GM06990 (cell line): Measurements from ENCODE around the gene MRGPRE.

ENCODE experiments used
- DNase-seq: peaks from one replicate; pipeline ENCODE4 v3.0.0-alpha.2; 2011; ENCODE audit not compliant: insufficient read length; ENCODE audit errors: extremely low read depth
- H3K27me3 ChIP-seq: replicated peaks from 2 replicates; pipeline ENCODE4 v1.6.0; 2011; ENCODE audit warnings: low read length; ENCODE audit not compliant: control insufficient read depth, insufficient read depth
- H3K36me3 ChIP-seq: 2 replicates; pipeline ENCODE4 v1.5.1; 2011; ENCODE audit warnings: low read length; ENCODE audit not compliant: control insufficient read depth, insufficient read depth
- H3K4me3 ChIP-seq: replicated peaks from 2 replicates; pipeline ENCODE4 v1.5.1; 2011; ENCODE audit warnings: low read depth, mild to moderate bottlenecking, control low read depth, low read length
- TF ChIP-seq, protein P1 (sequence below): IDR thresholded peaks from 2 replicates; pipeline ENCODE4 v1.5.1; 2011; ENCODE audit warnings: low read length, control low read depth, mild to moderate bottlenecking, inconsistent platforms; ENCODE audit not compliant: insufficient read depth, poor library complexity, severe bottlenecking

The MRGPRE gene

GRCh38 chr11:3214420-3214699, 17.9 kb downstream of the MRGPRE start:
- Histone ChIP-seq H3K4me3 (no peak overlapping the region), H3K27me3 (no peaks in the 10 kb centered on the region; the same call in 1 of the 2 replicates), H3K36me3 (no peaks in the 10 kb centered on the region)
- TF ChIP-seq, protein P1, sequence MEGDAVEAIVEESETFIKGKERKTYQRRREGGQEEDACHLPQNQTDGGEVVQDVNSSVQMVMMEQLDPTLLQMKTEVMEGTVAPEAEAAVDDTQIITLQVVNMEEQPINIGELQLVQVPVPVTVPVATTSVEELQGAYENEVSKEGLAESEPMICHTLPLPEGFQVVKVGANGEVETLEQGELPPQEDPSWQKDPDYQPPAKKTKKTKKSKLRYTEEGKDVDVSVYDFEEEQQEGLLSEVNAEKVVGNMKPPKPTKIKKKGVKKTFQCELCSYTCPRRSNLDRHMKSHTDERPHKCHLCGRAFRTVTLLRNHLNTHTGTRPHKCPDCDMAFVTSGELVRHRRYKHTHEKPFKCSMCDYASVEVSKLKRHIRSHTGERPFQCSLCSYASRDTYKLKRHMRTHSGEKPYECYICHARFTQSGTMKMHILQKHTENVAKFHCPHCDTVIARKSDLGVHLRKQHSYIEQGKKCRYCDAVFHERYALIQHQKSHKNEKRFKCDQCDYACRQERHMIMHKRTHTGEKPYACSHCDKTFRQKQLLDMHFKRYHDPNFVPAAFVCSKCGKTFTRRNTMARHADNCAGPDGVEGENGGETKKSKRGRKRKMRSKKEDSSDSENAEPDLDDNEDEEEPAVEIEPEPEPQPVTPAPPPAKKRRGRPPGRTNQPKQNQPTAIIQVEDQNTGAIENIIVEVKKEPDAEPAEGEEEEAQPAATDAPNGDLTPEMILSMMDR: no peak
- DNase-seq: no peak

- TF ChIP-seq, protein P1: no peak
- Histone ChIP-seq H3K36me3 (no peaks in the 10 kb centered on the region), H3K4me3 (no peak overlapping the region), H3K27me3 (no peaks in the 10 kb centered on the region; the same call in 1 of the 2 replicates)
- no peak for DNase-seq
Observed at GRCh38 chr11:3213659-3214419, 18.4 kb downstream of the MRGPRE start.

DNA sequence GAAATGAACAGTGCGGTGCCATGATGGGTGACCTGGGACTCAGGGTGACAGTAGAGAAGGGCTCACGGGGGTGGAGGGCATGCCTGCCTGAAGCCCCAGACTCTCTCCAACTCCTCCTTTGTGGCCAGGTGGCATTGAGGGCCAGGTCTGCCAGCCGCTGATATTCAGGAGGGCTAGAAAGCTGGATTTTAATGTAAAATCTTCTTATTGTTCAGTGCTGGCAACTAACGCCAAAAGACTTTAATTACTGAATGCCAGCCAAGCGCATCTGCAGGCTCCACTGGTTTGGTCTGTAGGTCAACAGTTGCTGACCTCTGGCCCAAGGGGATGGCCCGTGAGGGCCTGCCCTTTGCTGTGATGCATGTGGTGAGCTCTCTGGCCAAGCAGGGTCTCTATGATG, 23.9 kb downstream of the MRGPRE start:
- H3K36me3 ChIP-seq: no peaks in the 10 kb centered on the region
- no peak for DNase-seq
- TF ChIP-seq, protein P1: no peak
- no peaks in the 10 kb centered on the region; the same call in 1 of the 2 replicates for H3K27me3 ChIP-seq
- no peak overlapping the region for H3K4me3 ChIP-seq

DNA sequence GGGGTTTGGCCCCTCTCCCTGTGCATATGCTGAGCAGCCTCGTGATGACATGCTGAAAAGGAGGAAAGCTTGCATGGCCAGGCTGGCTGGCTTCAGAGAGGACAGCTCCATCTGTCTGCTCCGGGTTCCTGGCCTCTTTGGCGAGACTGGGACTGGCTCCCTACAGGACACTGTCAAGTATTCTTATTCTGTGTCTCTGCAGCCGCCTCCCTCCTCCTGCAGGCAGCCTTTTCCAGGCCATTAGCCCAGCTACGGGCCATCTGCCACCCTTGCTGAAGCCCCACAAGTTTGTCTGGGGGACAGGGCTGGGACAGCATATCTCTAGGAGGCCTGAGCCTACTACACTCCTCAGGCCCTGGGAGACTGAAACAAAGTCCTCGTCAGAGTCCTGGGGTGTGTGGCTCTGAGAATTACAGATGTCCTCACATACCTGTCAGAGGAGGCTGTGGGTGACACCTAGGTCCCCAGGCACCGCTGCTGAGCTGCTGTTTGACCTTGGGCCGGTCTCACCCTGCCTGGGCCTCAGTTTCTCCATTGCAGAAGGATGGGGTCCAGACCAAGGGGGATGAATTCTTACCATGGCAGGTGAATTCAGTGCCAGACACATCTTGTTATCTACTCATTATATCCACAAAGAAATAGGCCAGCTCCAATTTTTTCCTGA, 24.6 kb downstream of the MRGPRE start:
- no peaks in the 10 kb centered on the region; the same call in 1 of the 2 replicates for H3K27me3 ChIP-seq
- no peak for DNase-seq
- no peak overlapping the region for H3K4me3 ChIP-seq
- H3K36me3 ChIP-seq: no peaks in the 10 kb centered on the region
- TF ChIP-seq, protein P1: no peak

- Histone ChIP-seq H3K27me3 (no peaks in the 10 kb centered on the region; the same call in 1 of the 2 replicates), H3K36me3 (no peaks in the 10 kb centered on the region), H3K4me3 (no peak overlapping the region)
- TF ChIP-seq, protein P1: no peak
- no peak for DNase-seq
Observed at GRCh38 chr11:3206922-3207204, 25.4 kb downstream of the MRGPRE start.
